Adrenal gland (tissue), 5 donors: ENCODE data around the gene CCNL1.

ENCODE experiments used
- CTCF ChIP-seq, 6 experiments: fragments of 450-650 bp in 4 of 6; fragments of 200-600 bp in 2 of 6; sonication (generic) in 1 of 6; IDR thresholded peaks; 1 replicate in 5 of 6; 2 replicates in 1 of 6; pipeline versions ENCODE4 v1.5.1 to v1.8.0; 2016 to 2021; ENCODE audit warnings: antibody characterized with exemption in 6 of 6, mild to moderate bottlenecking in 2 of 6, moderate library complexity in 1 of 6
- POLR2A ChIP-seq, 2 donors: fragments of 450-650 bp; IDR thresholded peaks; one replicate each; pipeline ENCODE4 v1.6.1; 2017; ENCODE audit warnings: antibody characterized with exemption in 2 of 2, mild to moderate bottlenecking in 2 of 2, moderate library complexity in 1 of 2
- donor health status: DM: no; HTN: no; CAD: no.

GRCh38 chr3:157149136-157149696, 10.7 kb downstream of the CCNL1 start:
- TF ChIP-seq CTCF (IDR thresholded peaks at IDR 0.05) = no peak
- TF ChIP-seq POLR2A (IDR thresholded peaks at IDR 0.05) = no peak
